GM19035 (cell line): Measurements from ENCODE around the gene ZNF213.

Source experiments
- ATAC-seq: cut with Tn5 transposase; IDR thresholded peaks from one replicate; pipeline ENCODE4 v1.9.1; 2021; ENCODE audit not compliant: unreplicated experiment

Gene ZNF213

GRCh38 chr16:3190949-3191353 lies 56.1 kb downstream of the ZNF213 start:
- no peak for ATAC-seq
